ENCODE measurements around the gene TTYH3. TPM values are rescaled to one million over a fixed set of nuclear protein-coding genes. Genes with fewer than 3 reads are reported as not detected.

Gene TTYH3
- total RNA-seq, 1 experiment from 2014 or later, result 278 TPM

GRCh38 chr7:2586326-2587020 lies 45.3 kb upstream of the TTYH3 start:
- no peak for TF ChIP-seq SIN3A (IDR thresholded peaks at IDR 0.05; ENCODE audit: borderline replicate concordance, insufficient read depth, low read depth, low read length)
- TF ChIP-seq, protein P1, sequence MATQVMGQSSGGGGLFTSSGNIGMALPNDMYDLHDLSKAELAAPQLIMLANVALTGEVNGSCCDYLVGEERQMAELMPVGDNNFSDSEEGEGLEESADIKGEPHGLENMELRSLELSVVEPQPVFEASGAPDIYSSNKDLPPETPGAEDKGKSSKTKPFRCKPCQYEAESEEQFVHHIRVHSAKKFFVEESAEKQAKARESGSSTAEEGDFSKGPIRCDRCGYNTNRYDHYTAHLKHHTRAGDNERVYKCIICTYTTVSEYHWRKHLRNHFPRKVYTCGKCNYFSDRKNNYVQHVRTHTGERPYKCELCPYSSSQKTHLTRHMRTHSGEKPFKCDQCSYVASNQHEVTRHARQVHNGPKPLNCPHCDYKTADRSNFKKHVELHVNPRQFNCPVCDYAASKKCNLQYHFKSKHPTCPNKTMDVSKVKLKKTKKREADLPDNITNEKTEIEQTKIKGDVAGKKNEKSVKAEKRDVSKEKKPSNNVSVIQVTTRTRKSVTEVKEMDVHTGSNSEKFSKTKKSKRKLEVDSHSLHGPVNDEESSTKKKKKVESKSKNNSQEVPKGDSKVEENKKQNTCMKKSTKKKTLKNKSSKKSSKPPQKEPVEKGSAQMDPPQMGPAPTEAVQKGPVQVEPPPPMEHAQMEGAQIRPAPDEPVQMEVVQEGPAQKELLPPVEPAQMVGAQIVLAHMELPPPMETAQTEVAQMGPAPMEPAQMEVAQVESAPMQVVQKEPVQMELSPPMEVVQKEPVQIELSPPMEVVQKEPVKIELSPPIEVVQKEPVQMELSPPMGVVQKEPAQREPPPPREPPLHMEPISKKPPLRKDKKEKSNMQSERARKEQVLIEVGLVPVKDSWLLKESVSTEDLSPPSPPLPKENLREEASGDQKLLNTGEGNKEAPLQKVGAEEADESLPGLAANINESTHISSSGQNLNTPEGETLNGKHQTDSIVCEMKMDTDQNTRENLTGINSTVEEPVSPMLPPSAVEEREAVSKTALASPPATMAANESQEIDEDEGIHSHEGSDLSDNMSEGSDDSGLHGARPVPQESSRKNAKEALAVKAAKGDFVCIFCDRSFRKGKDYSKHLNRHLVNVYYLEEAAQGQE (IDR thresholded peaks at IDR 0.05; ENCODE audit: insufficient read depth in 1 of 2, low read depth in 2 of 2, low read length in 1 of 2), result no peak
- TF ChIP-seq, protein P2, sequence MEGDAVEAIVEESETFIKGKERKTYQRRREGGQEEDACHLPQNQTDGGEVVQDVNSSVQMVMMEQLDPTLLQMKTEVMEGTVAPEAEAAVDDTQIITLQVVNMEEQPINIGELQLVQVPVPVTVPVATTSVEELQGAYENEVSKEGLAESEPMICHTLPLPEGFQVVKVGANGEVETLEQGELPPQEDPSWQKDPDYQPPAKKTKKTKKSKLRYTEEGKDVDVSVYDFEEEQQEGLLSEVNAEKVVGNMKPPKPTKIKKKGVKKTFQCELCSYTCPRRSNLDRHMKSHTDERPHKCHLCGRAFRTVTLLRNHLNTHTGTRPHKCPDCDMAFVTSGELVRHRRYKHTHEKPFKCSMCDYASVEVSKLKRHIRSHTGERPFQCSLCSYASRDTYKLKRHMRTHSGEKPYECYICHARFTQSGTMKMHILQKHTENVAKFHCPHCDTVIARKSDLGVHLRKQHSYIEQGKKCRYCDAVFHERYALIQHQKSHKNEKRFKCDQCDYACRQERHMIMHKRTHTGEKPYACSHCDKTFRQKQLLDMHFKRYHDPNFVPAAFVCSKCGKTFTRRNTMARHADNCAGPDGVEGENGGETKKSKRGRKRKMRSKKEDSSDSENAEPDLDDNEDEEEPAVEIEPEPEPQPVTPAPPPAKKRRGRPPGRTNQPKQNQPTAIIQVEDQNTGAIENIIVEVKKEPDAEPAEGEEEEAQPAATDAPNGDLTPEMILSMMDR (IDR thresholded peaks at IDR 0.05), result no peak
- TF ChIP-seq TCF7L2 (IDR thresholded peaks at IDR 0.05; ENCODE audit: low read depth, low read length), result no peak
- TF ChIP-seq POLR2AphosphoS5 (IDR thresholded peaks at IDR 0.05; ENCODE audit: low read depth, low read length), result no peak
- Histone ChIP-seq H3K4me3 (ENCODE audit: low read depth in 2 of 2, low read length in 2 of 2) (no peak overlapping the region), H3K9me3 (ENCODE audit: control insufficient read depth, insufficient read depth, low read depth, low read length) (no peaks in the 10 kb centered on the region), H3K27me3 (ENCODE audit: control insufficient read depth, insufficient read depth, low read length) (no peaks in the 10 kb centered on the region), H3K4me1 (ENCODE audit: control insufficient read depth, insufficient read depth, low read length) (no peaks in the 10 kb centered on the region), H3K36me3 (ENCODE audit: control insufficient read depth, insufficient read depth, low read length) (no peaks in the 10 kb centered on the region), H3K27ac (ENCODE audit: low read length) (no peak overlapping the region)
- BruUV-seq (replicated peaks), result no TSS peak
- ATAC-seq (0 out of 2 replicates have a peak, but pooled peaks have one; percentile 13), DNase-seq (ENCODE audit: low read depth, low spot score) (no peak)
- POLR2A ChIA-PET, result no interaction called here
- intact Hi-C loops (cut with micrococcal nuclease; ENCODE audit: unreplicated experiment) (no loop called here), in situ Hi-C loops (cut with HindIII; ENCODE audit: low pct_unique_long_range_greater_than_20kb, low sequenced_read_pairs) (no loop called here)
- CTCF ChIA-PET, result no interaction called here

GRCh38 chr7:2587134-2587533 lies 44.7 kb upstream of the TTYH3 start:
- CTCF ChIA-PET, result no interaction called here
- H3K36me3 ChIP-seq (ENCODE audit: control insufficient read depth, insufficient read depth, low read length), result no peaks in the 10 kb centered on the region
- no TSS peak for BruUV-seq (replicated peaks)

More at GRCh38 chr7:2587134-2587533, 44.7 kb upstream of the TTYH3 start:
- no peak for DNase-seq (ENCODE audit: low read depth, low spot score)
- intact Hi-C loops (cut with micrococcal nuclease; ENCODE audit: unreplicated experiment) (no loop called here), in situ Hi-C loops (cut with HindIII; ENCODE audit: low pct_unique_long_range_greater_than_20kb, low sequenced_read_pairs) (no loop called here)
- Histone ChIP-seq H3K4me1 (ENCODE audit: control insufficient read depth, insufficient read depth, low read length) (no peaks in the 10 kb centered on the region), H3K9me3 (ENCODE audit: control insufficient read depth, insufficient read depth, low read depth, low read length) (no peaks in the 10 kb centered on the region), H3K4me3 (ENCODE audit: low read depth in 2 of 2, low read length in 2 of 2) (no peak overlapping the region), H3K27me3 (ENCODE audit: control insufficient read depth, insufficient read depth, low read length) (no peaks in the 10 kb centered on the region), H3K27ac (ENCODE audit: low read length) (no peak overlapping the region)
- TF ChIP-seq, protein P1 (IDR thresholded peaks at IDR 0.05; ENCODE audit: insufficient read depth in 1 of 2, low read depth in 2 of 2, low read length in 1 of 2), result no peak
- no peak for TF ChIP-seq TCF7L2 (IDR thresholded peaks at IDR 0.05; ENCODE audit: low read depth, low read length)
- TF ChIP-seq SIN3A (IDR thresholded peaks at IDR 0.05; ENCODE audit: borderline replicate concordance, insufficient read depth, low read depth, low read length), result no peak
- no peak for TF ChIP-seq POLR2AphosphoS5 (IDR thresholded peaks at IDR 0.05; ENCODE audit: low read depth, low read length)
- POLR2A ChIA-PET, result no interaction called here
- no peak for ATAC-seq

All from Panc1 (cell line).